Cardiac fibroblast (primary cell): Measurements from ENCODE around the gene PABPN1L.

ENCODE experiments used
- DNase-seq, 2 donors: peaks; one replicate each; pipeline versions ENCODE4 v3.0.0 to v3.0.0-alpha.2; 2010; ENCODE audit warnings: low read depth in 2 of 2
- H3K4me3 ChIP-seq, 2 donors: replicated peaks in 1 of 2; 1 replicate in 1 of 2; 2 replicates in 1 of 2; pipeline ENCODE4 v1.5.1; 2011; ENCODE audit warnings: low read depth in 2 of 2, low read length in 2 of 2, mild to moderate bottlenecking in 2 of 2, moderate library complexity in 1 of 2
- CTCF ChIP-seq: IDR thresholded peaks from one replicate; pipeline ENCODE4 v1.5.1; 2011; ENCODE audit warnings: low read depth, mild to moderate bottlenecking, low read length, inconsistent platforms

The PABPN1L gene

GRCh38 chr16:88815901-88816589 lies 50.4 kb downstream of the PABPN1L start:
- TF ChIP-seq CTCF: peak; percentile 69
- H3K4me3 ChIP-seq: no peak overlapping the region
- no peak for DNase-seq

- TF ChIP-seq CTCF: no peak
- no peak overlapping the region for H3K4me3 ChIP-seq
- DNase-seq: no peak
These were observed 51.2 kb downstream of the PABPN1L start for GRCh38 chr16:88815227-88815626.

- no peak for DNase-seq
- no peak for TF ChIP-seq CTCF
These were observed 52.3 kb downstream of the PABPN1L start for GRCh38 chr16:88814144-88814502.

More at GRCh38 chr16:88814144-88814502, 52.3 kb downstream of the PABPN1L start:
- H3K4me3 ChIP-seq: no peak overlapping the region
